GM19467 (cell line): ENCODE results near the gene NR5A2.

Source experiments
- ATAC-seq: cut with Tn5 transposase; IDR thresholded peaks from one replicate; pipeline ENCODE4 v1.9.1; 2021; ENCODE audit warnings: mild to moderate bottlenecking, moderate library complexity; ENCODE audit not compliant: unreplicated experiment

Gene NR5A2

GRCh38 chr1:200035956-200036618 is 8.6 kb downstream of the NR5A2 start:
- no peak for ATAC-seq

- ATAC-seq = no peak
Observed at GRCh38 chr1:200036619-200037270, 9.2 kb downstream of the NR5A2 start.

GRCh38 chr1:200037501-200037900 is 10.0 kb downstream of the NR5A2 start:
- no peak for ATAC-seq

- ATAC-seq = no peak
Observed at GRCh38 chr1:200037904-200038303, 10.4 kb downstream of the NR5A2 start.

- ATAC-seq = no peak
Observed at GRCh38 chr1:200038325-200038980, 10.9 kb downstream of the NR5A2 start.

GRCh38 chr1:200038981-200039848 is 11.7 kb downstream of the NR5A2 start:
- no peak for ATAC-seq

- ATAC-seq = no peak
Observed at GRCh38 chr1:200039849-200040474, 12.5 kb downstream of the NR5A2 start.

- no peak for ATAC-seq
Observed at GRCh38 chr1:200040481-200041138, 13.1 kb downstream of the NR5A2 start.

GRCh38 chr1:200041337-200042118 is 14.0 kb downstream of the NR5A2 start:
- no peak for ATAC-seq

- no peak for ATAC-seq
Observed at GRCh38 chr1:200042119-200042551, 14.6 kb downstream of the NR5A2 start.

GRCh38 chr1:200042552-200043335 is 15.2 kb downstream of the NR5A2 start:
- no peak for ATAC-seq

- no peak for ATAC-seq
Observed at GRCh38 chr1:200043336-200043668, 15.8 kb downstream of the NR5A2 start.

- no peak for ATAC-seq
Observed at GRCh38 chr1:200046115-200046514, 18.6 kb downstream of the NR5A2 start.

GRCh38 chr1:200048244-200048643 is 20.7 kb downstream of the NR5A2 start:
- ATAC-seq = no peak

GRCh38 chr1:200049810-200050209 is 22.3 kb downstream of the NR5A2 start:
- ATAC-seq = no peak

- ATAC-seq = no peak
Observed at GRCh38 chr1:200051620-200052019, 24.1 kb downstream of the NR5A2 start.

- no peak for ATAC-seq
Observed at GRCh38 chr1:200053091-200053490, 25.6 kb downstream of the NR5A2 start.

GRCh38 chr1:200053646-200054045 is 26.1 kb downstream of the NR5A2 start:
- ATAC-seq = no peak

- ATAC-seq = no peak
Observed at GRCh38 chr1:200058341-200058740, 30.8 kb downstream of the NR5A2 start.
